ENCODE results near the gene WNT1. TPM values are rescaled to one million over a fixed set of nuclear protein-coding genes. Genes with fewer than 3 reads are reported as not detected.

Gene WNT1
- not detected in 2 replicates for total RNA-seq
- long read RNA-seq = 0 reads

DNA sequence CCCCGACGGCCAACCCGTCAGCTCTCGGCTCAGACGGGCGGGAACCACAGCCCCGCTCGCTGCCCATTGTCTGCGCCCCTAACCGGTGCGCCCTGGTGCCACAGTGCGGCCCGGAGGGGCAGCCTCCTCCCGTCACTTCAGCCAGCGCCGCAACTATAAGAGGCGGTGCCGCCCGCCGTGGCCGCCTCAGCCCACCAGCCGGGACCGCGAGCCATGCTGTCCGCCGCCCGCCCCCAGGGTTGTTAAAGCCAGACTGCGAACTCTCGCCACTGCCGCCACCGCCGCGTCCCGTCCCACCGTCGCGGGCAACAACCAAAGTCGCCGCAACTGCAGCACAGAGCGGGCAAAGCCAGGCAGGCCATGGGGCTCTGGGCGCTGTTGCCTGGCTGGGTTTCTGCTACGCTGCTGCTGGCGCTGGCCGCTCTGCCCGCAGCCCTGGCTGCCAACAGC lies at the start of gene WNT1:
Gene WNT1, plus strand, starts transcription at position 32 of the 450 bp plus-strand sequence. Its CDS starts 329 bp downstream, at position 361.
- H3K36me3 Mint-ChIP-seq (ENCODE audit: insufficient read depth) = no peaks in the 10 kb centered on the region
- TF ChIP-seq, protein P1, sequence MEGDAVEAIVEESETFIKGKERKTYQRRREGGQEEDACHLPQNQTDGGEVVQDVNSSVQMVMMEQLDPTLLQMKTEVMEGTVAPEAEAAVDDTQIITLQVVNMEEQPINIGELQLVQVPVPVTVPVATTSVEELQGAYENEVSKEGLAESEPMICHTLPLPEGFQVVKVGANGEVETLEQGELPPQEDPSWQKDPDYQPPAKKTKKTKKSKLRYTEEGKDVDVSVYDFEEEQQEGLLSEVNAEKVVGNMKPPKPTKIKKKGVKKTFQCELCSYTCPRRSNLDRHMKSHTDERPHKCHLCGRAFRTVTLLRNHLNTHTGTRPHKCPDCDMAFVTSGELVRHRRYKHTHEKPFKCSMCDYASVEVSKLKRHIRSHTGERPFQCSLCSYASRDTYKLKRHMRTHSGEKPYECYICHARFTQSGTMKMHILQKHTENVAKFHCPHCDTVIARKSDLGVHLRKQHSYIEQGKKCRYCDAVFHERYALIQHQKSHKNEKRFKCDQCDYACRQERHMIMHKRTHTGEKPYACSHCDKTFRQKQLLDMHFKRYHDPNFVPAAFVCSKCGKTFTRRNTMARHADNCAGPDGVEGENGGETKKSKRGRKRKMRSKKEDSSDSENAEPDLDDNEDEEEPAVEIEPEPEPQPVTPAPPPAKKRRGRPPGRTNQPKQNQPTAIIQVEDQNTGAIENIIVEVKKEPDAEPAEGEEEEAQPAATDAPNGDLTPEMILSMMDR (IDR thresholded peaks at IDR 0.05; ENCODE audit: unreplicated experiment) = no peak
- no peak for DNase-seq (ENCODE audit: low spot score, unreplicated experiment)
- H3K9me3 Mint-ChIP-seq (ENCODE audit: low read depth) = no peaks in the 10 kb centered on the region
- H3K4me1 Mint-ChIP-seq (ENCODE audit: low read depth) = peaks cover 15% of the 10 kb centered on the region
- no peak within 1 kb of the TSS for H3K27ac Mint-ChIP-seq
- H3K4me3 Mint-ChIP-seq (ENCODE audit: low read depth) = no peak within 1 kb of the TSS
- H3K27me3 Mint-ChIP-seq = peaks cover 96% of the 10 kb centered on the region

DNA sequence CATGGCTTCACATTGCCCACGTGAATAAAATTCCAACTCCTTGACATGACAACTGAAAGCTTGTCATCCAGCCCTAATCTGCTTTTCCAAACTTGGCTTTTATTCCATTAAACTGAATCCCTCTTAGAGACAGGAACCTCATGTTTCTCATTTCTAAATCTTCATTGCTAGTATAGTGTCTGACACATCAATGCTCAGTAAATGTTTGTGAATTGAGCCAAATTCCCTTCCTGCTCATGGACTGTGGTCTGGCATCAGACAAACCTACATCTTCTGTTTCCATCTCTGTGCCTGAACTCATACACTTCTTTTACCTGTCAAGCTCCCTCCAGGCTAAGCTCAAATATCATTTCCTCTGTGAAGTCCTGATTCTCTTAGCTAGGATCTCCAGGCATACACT lies 48.6 kb upstream of the WNT1 start:
- H3K9me3 Mint-ChIP-seq (ENCODE audit: low read depth) = no peaks in the 10 kb centered on the region
- H3K36me3 Mint-ChIP-seq (ENCODE audit: insufficient read depth) = peaks cover 20% of the 10 kb centered on the region
- no peak for DNase-seq (ENCODE audit: low spot score, unreplicated experiment)
- no peaks in the 10 kb centered on the region for H3K4me1 Mint-ChIP-seq (ENCODE audit: low read depth)
- H3K27me3 Mint-ChIP-seq = no peaks in the 10 kb centered on the region
- H3K27ac Mint-ChIP-seq = no peak overlapping the region
- H3K4me3 Mint-ChIP-seq (ENCODE audit: low read depth) = no peak overlapping the region
- TF ChIP-seq, protein P1 (IDR thresholded peaks at IDR 0.05; ENCODE audit: unreplicated experiment) = no peak

DNA sequence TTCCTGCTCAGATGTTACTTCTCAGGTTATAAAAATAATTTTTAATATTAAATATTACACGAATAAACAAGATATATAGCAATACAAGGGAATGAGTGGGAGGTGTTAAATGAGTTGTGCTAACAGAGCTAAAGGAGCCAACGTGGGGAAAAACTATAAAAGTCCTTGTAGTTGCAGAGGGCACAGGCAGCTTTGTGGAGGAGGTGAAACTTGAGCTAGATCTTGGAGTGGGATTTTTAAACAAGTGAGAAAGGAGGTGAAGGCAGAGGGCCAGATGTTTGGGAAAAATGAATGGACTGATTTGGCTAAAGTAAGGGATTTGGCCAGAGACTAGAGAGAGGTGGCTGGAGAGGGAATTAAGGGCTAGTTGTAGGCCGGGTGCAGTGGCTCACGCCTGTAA lies 47.6 kb upstream of the WNT1 start:
- Mint-ChIP-seq H3K9me3 (ENCODE audit: low read depth) (no peaks in the 10 kb centered on the region), H3K36me3 (ENCODE audit: insufficient read depth) (peaks cover 22% of the 10 kb centered on the region), H3K4me3 (ENCODE audit: low read depth) (no peak overlapping the region), H3K27me3 (no peaks in the 10 kb centered on the region), H3K27ac (no peak overlapping the region), H3K4me1 (ENCODE audit: low read depth) (no peaks in the 10 kb centered on the region)
- no peak for DNase-seq (ENCODE audit: low spot score, unreplicated experiment)
- TF ChIP-seq, protein P1 (IDR thresholded peaks at IDR 0.05; ENCODE audit: unreplicated experiment) = no peak

DNA sequence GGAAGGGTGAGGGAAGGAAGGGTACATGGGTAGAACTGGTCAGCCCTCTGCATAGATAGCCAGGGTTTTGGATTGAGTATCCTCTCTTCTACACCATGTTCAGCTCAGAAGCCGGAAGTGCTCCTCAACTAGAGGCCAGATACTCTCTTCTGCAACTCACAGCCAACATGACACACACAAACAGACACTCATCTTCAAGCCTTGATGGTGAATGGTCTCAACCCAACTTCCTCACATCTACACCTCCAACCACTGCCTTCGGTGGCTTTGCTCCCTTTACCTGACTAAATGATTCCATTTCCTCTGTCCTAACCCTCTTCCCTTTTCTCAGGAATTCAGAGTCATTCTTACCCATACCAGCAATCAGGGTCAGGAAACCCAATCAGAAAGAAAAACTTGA lies 45.2 kb upstream of the WNT1 start:
- peaks cover 22% of the 10 kb centered on the region for H3K36me3 Mint-ChIP-seq (ENCODE audit: insufficient read depth)
- no peaks in the 10 kb centered on the region for H3K9me3 Mint-ChIP-seq (ENCODE audit: low read depth)
- no peak overlapping the region for H3K27ac Mint-ChIP-seq
- no peak overlapping the region for H3K4me3 Mint-ChIP-seq (ENCODE audit: low read depth)
- DNase-seq (ENCODE audit: low spot score, unreplicated experiment) = no peak
- H3K4me1 Mint-ChIP-seq (ENCODE audit: low read depth) = no peaks in the 10 kb centered on the region
- no peaks in the 10 kb centered on the region for H3K27me3 Mint-ChIP-seq
- TF ChIP-seq, protein P1 (IDR thresholded peaks at IDR 0.05; ENCODE audit: unreplicated experiment) = no peak

DNA sequence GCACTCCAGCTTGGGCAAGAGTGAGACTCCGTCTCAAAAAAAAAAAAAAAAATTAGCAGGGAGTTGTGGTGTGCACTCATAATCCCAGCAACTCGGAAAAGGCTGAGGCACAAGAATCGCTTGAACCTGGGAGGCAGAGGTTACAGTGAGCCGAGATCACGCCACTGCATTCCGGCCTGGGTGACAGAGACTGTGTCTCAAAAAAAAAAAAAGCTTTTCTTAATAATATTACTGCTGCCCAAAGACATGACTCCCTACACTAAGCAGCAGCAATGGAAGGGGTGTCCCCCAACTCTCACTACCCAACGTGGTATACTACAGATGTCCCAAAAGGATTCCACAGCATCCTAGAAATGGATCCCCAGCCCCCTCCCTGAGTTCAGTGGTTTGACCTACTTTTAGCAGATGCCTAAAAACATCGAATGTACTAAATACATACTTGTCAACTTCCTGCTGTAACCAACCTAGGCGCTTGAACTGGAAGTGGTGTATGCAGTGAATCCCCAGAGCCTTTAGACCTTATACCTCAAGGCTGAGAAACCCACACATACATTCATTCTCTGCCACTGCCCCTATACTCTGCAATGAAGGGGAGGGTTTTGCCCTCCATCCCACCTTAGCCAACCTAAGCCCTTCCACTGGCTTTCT lies 44.3 kb upstream of the WNT1 start:
- H3K27me3 Mint-ChIP-seq = no peaks in the 10 kb centered on the region
- TF ChIP-seq, protein P1 (IDR thresholded peaks at IDR 0.05; ENCODE audit: unreplicated experiment) = no peak
- H3K9me3 Mint-ChIP-seq (ENCODE audit: low read depth) = no peaks in the 10 kb centered on the region
- H3K4me1 Mint-ChIP-seq (ENCODE audit: low read depth) = no peaks in the 10 kb centered on the region
- H3K27ac Mint-ChIP-seq = peak overlapping the region; percentile 46
- H3K36me3 Mint-ChIP-seq (ENCODE audit: insufficient read depth) = peaks cover 23% of the 10 kb centered on the region
- H3K4me3 Mint-ChIP-seq (ENCODE audit: low read depth) = no peak overlapping the region
- no peak for DNase-seq (ENCODE audit: low spot score, unreplicated experiment)

Measured in progenitor cell of endocrine pancreas (in vitro differentiated cells).